Measurements from ENCODE around the gene TNFRSF18. TPM values are rescaled to one million over a fixed set of nuclear protein-coding genes. Genes with fewer than 3 reads are reported as not detected.

Gene TNFRSF18
- total RNA-seq, 1 donor: not detected

DNA sequence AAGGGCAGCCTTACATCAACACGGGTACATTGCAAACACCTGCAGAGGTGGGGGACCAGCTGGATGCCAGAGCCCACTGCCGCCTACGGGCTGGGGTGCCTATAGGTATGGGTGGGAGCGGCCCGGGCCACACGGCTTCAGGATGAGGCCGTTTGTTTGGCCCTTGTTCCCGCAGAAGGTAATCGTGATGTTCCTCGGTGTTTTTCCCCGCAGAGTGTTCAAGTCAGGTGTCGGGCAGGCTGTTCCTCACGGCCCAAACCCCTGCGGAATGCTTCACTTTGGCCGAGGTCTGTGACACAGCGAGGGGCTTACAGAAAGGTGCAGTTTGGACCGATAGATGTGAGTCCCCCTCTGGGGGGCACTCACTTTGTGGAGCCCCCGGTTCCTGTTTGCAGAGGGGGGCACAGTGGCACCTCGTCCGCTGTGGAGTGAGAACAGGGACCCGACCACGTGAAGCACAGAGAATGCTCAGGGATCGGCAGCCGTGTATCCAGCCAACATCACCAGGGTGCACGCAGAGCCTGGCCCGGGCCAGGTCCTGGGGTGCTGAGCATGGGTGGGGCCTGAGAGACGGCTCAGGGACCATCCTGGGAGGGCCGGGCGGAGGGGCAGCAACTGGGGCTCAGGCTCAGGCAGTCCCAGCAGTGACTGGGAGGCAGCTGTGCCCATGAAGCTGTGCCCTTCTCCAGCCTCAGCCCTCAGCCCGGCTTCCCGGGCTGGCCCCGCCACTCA is 33.2 kb downstream of the TNFRSF18 start:
- no peak overlapping the region for H3K4me3 ChIP-seq (ENCODE audit: low read depth, low read length)
- DNase-seq (ENCODE audit: low read depth): no peak
- no peak for TF ChIP-seq CTCF (IDR thresholded peaks at IDR 0.05; ENCODE audit: insufficient read depth, low read depth, low read length)

- TF ChIP-seq CTCF (IDR thresholded peaks at IDR 0.05; ENCODE audit: insufficient read depth, low read depth, low read length): no peak
- DNase-seq (ENCODE audit: low read depth): no peak
These were observed 34.6 kb downstream of the TNFRSF18 start for GRCh38 chr1:1171546-1172340.

DNA sequence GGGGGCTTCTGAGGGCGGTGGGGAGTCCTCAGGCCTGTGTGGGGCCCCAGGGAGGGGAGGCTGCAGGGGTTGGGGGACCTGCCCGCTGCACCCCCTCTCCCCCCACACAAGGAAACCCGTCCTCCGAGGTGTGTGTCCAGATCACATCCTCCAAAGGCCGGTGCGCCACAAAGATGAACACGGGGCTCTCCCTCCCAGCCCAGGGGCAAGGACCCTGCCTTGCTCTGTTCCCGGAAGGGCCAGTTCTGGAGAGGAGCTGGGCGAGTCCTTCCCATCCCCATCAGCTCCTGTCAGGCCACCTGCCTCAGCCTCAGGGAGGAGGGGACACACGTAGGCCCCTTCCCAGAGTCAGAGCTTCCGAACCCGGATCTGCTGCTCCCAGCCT is 35.2 kb downstream of the TNFRSF18 start:
- TF ChIP-seq CTCF (IDR thresholded peaks at IDR 0.05; ENCODE audit: insufficient read depth, low read depth, low read length): no peak
- no peak for DNase-seq (ENCODE audit: low read depth)
- no peak overlapping the region for H3K4me3 ChIP-seq (ENCODE audit: low read depth, low read length)

More at GRCh38 chr1:1171546-1172340, 34.6 kb downstream of the TNFRSF18 start:
- H3K4me3 ChIP-seq (ENCODE audit: low read depth, low read length): no peak overlapping the region

GRCh38 chr1:1170215-1171091 is 35.9 kb downstream of the TNFRSF18 start:
- DNase-seq (ENCODE audit: low read depth): no peak
- no peak for TF ChIP-seq CTCF (IDR thresholded peaks at IDR 0.05; ENCODE audit: insufficient read depth, low read depth, low read length)

GRCh38 chr1:1169429-1170214 is 36.8 kb downstream of the TNFRSF18 start:
- no peak overlapping the region for H3K4me3 ChIP-seq (ENCODE audit: low read depth, low read length)
- no peak for DNase-seq (ENCODE audit: low read depth)
- TF ChIP-seq CTCF (IDR thresholded peaks at IDR 0.05; ENCODE audit: insufficient read depth, low read depth, low read length): no peak

More at GRCh38 chr1:1170215-1171091, 35.9 kb downstream of the TNFRSF18 start:
- no peak overlapping the region for H3K4me3 ChIP-seq (ENCODE audit: low read depth, low read length)
